ENCODE data around the gene NYNRIN. TPM values are rescaled to one million over a fixed set of nuclear protein-coding genes. Genes with fewer than 3 reads are reported as not detected.

Gene NYNRIN
- total RNA-seq, 1 experiment from 2014 or later, result 16.6 TPM

DNA sequence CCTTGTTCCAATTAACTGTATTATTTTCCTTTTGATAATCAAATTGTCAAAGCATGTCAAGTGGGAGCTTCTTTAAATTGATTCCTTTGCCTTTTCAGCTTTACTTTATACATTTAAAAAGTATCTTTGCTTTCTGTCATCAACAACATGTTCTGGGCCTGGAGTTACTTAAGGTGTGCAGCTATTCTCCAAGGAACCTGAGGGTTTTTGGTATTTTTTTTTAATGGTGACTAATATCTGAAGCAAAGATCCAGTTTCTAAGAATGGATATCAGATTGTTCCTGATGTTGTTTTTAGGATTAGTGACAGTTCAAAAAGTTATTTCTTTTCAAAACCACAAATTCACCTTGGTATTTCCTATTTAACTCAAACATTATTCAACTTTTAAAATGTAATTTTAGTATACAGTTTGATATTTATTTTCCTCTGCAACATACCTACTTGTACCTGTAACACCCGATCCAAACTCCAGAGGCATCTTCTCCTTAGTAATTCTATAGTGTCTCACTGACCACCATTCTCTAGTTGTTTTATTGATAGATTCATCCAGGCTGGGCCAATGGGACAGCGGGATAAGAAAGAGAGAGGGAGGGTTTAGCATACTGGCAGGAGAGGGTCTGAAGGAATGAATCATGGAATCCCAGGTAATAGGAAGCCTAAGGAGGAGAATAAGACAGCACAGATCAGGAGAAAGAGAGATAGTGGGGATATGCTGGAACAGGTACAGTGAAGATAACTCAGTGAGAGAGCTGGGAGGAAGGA lies 27.5 kb downstream of the NYNRIN start (continued):
- TF ChIP-seq, protein P1, sequence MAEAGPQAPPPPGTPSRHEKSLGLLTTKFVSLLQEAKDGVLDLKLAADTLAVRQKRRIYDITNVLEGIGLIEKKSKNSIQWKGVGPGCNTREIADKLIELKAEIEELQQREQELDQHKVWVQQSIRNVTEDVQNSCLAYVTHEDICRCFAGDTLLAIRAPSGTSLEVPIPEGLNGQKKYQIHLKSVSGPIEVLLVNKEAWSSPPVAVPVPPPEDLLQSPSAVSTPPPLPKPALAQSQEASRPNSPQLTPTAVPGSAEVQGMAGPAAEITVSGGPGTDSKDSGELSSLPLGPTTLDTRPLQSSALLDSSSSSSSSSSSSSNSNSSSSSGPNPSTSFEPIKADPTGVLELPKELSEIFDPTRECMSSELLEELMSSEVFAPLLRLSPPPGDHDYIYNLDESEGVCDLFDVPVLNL (CRISPR knock-in tag; IDR thresholded peaks at IDR 0.05; ENCODE audit: borderline replicate concordance, low read depth), result no peak
- no peak for TF ChIP-seq FOXJ3 (CRISPR knock-in tag; IDR thresholded peaks at IDR 0.05; ENCODE audit: borderline replicate concordance)
- TF ChIP-seq RORB (CRISPR knock-in tag; IDR thresholded peaks at IDR 0.05), result no peak

- peak; percentile 15 for ATAC-seq
These were observed 28.2 kb downstream of the NYNRIN start for GRCh38 chr14:24426912-24427536.

DNA sequence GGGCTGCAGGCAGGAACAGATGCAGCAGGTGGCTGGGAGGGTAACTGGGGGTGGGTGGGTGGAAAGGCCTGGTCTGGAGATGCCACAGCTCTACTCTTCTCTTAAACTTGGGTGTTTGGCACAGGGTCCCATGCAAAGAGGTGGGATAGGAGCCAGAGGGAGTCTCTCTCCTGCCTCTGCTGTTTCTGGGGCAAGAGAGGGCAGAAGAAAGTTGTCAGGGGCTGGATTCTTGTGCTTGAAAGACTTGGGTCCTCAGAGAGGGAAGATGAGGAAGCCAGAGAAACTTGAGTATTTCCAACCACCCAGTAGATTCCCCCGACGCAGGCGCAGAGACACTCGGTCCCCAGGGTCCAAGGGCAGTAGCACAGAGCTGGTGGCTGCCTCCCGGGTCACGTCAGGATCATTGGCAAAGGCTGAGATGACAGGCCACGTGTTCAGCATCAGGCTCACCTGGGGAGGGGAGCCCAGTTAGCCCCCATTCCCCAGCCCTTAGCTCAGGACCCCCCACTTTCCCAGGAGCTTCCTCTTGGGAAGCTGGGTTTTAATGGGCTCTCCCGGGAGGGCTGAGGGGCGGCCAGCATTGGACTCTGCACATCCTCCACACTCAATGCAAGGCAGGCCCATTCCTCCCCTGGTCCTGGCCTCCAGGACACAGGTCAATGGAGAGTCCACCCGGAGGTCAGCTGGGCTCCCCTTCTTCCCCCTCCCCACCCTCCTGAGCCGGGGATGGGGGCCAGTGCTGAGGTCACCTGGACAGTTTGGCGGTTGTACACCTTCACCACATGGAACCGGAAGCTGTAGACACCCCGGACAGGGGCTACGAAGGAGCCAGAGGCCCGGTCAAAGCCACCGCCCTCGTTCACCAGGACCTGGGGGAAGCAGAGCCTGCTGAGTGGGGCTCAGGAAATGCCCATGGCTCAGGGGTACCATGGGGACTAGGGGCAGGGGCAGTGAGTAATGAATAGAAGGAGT lies 29.0 kb downstream of the NYNRIN start:
- H3K27me3 Mint-ChIP-seq (ENCODE audit: low read depth), result peaks cover 19% of the 10 kb centered on the region
- POLR2A ChIA-PET, result interaction anchor here (1.1 kb wide), 1 partner anchor 13 kb away, joined by 3 read pairs; no protein-coding TSS in a partner anchor
- H3K4me1 Mint-ChIP-seq, result peaks cover 31% of the 10 kb centered on the region
- CTCF ChIA-PET, result interaction anchor here (0.6 to 11.4 kb wide), 16 partner anchors 9 to 109 kb away, joined by 3 to 518 read pairs (median 4); partner anchors contain the start of genes ADCY4, NFATC4, NYNRIN and RIPK3
- no peaks in the 10 kb centered on the region for H3K9me3 Mint-ChIP-seq
- ATAC-seq (no peak), DNase-seq (ENCODE audit: low spot score) (no peak)
- no peak overlapping the region for H3K27ac Mint-ChIP-seq
- 0 out of 2 replicates have a peak, but pooled peaks cover 2% of the 10 kb centered on the region for H3K36me3 Mint-ChIP-seq
- H3K4me3 Mint-ChIP-seq, result no peak overlapping the region
- TF ChIP-seq, protein P2, sequence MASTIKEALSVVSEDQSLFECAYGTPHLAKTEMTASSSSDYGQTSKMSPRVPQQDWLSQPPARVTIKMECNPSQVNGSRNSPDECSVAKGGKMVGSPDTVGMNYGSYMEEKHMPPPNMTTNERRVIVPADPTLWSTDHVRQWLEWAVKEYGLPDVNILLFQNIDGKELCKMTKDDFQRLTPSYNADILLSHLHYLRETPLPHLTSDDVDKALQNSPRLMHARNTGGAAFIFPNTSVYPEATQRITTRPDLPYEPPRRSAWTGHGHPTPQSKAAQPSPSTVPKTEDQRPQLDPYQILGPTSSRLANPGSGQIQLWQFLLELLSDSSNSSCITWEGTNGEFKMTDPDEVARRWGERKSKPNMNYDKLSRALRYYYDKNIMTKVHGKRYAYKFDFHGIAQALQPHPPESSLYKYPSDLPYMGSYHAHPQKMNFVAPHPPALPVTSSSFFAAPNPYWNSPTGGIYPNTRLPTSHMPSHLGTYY (CRISPR knock-in tag; IDR thresholded peaks at IDR 0.05), result no peak
- TF ChIP-seq, protein P3, sequence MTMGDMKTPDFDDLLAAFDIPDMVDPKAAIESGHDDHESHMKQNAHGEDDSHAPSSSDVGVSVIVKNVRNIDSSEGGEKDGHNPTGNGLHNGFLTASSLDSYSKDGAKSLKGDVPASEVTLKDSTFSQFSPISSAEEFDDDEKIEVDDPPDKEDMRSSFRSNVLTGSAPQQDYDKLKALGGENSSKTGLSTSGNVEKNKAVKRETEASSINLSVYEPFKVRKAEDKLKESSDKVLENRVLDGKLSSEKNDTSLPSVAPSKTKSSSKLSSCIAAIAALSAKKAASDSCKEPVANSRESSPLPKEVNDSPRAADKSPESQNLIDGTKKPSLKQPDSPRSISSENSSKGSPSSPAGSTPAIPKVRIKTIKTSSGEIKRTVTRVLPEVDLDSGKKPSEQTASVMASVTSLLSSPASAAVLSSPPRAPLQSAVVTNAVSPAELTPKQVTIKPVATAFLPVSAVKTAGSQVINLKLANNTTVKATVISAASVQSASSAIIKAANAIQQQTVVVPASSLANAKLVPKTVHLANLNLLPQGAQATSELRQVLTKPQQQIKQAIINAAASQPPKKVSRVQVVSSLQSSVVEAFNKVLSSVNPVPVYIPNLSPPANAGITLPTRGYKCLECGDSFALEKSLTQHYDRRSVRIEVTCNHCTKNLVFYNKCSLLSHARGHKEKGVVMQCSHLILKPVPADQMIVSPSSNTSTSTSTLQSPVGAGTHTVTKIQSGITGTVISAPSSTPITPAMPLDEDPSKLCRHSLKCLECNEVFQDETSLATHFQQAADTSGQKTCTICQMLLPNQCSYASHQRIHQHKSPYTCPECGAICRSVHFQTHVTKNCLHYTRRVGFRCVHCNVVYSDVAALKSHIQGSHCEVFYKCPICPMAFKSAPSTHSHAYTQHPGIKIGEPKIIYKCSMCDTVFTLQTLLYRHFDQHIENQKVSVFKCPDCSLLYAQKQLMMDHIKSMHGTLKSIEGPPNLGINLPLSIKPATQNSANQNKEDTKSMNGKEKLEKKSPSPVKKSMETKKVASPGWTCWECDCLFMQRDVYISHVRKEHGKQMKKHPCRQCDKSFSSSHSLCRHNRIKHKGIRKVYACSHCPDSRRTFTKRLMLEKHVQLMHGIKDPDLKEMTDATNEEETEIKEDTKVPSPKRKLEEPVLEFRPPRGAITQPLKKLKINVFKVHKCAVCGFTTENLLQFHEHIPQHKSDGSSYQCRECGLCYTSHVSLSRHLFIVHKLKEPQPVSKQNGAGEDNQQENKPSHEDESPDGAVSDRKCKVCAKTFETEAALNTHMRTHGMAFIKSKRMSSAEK (CRISPR knock-in tag; IDR thresholded peaks at IDR 0.05; ENCODE audit: borderline replicate concordance), result no peak
- TF ChIP-seq ZNF671 (CRISPR knock-in tag; IDR thresholded peaks at IDR 0.05) (no peak), ATF6 (CRISPR knock-in tag; IDR thresholded peaks at IDR 0.05) (no peak)
- TF ChIP-seq, protein P4, sequence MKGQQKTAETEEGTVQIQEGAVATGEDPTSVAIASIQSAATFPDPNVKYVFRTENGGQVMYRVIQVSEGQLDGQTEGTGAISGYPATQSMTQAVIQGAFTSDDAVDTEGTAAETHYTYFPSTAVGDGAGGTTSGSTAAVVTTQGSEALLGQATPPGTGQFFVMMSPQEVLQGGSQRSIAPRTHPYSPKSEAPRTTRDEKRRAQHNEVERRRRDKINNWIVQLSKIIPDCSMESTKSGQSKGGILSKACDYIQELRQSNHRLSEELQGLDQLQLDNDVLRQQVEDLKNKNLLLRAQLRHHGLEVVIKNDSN (CRISPR knock-in tag; IDR thresholded peaks at IDR 0.05), result no peak

More at GRCh38 chr14:24426912-24427536, 28.2 kb downstream of the NYNRIN start:
- ChIA-PET POLR2A (interaction anchor here (1.1 kb wide), 1 partner anchor 12 kb away, joined by 3 read pairs; no protein-coding TSS in a partner anchor), CTCF (interaction anchor here (1.0 to 11.4 kb wide), 15 partner anchors 8 to 108 kb away, joined by 3 to 518 read pairs (median 4); partner anchors contain the start of genes ADCY4, NFATC4, NYNRIN and RIPK3)
- Mint-ChIP-seq H3K4me3 (no peak overlapping the region), H3K4me1 (peaks cover 31% of the 10 kb centered on the region), H3K9me3 (no peaks in the 10 kb centered on the region), H3K27ac (no peak overlapping the region), H3K27me3 (ENCODE audit: low read depth) (peaks cover 19% of the 10 kb centered on the region), H3K36me3 (0 out of 2 replicates have a peak, but pooled peaks cover 2% of the 10 kb centered on the region)
- peak; percentile 70 for DNase-seq (ENCODE audit: low spot score)
- no peak for TF ChIP-seq HMGA2 (CRISPR knock-in tag; IDR thresholded peaks at IDR 0.05)
- no peak for TF ChIP-seq ATF3 (CRISPR knock-in tag; conservative IDR thresholded peaks at IDR 0.05)
- 0 out of 2 replicates have a peak, but pooled peaks have one; percentile 24 for TF ChIP-seq GABPB1 (CRISPR knock-in tag; IDR thresholded peaks at IDR 0.05)
- TF ChIP-seq EMX1 (CRISPR knock-in tag; IDR thresholded peaks at IDR 0.05), result no peak

Data from WTC11 (cell line).